HEK293 (cell line): ENCODE measurements around the gene PCK1.
A peak's percentile ranks its signal among the peaks of the same experiment; 100 is the strongest.

Experiments
- CTCF ChIA-PET: fragments of 350-600 bp; formaldehyde crosslinking; extraction: SDS; loops from one replicate; lab custom pipeline; 2021; ENCODE audit warnings: antibody characterized with exemption; lab: Yijun Ruan, JAX
- POLR2A ChIA-PET: fragments of 300-600 bp; formaldehyde crosslinking; extraction: SDS; loops from one replicate; lab custom pipeline; 2020; ENCODE audit warnings: antibody characterized with exemption, inconsistent platforms; lab: Yijun Ruan, JAX
- H3K27ac ChIP-seq: fragments of 200-500 bp; sonication (Bioruptor generic); 2 replicates; pipeline ENCODE4 v1.5.1; 2014; ENCODE audit warnings: low read depth, low read length, control low read depth, inconsistent platforms; ENCODE audit errors: extremely low read depth
- H3K36me3 ChIP-seq, 2 experiments: fragments of 200-500 bp in 1 of 2; sonication (Bioruptor generic) in 1 of 2; 1 replicate in 1 of 2; 2 replicates in 1 of 2; pipeline ENCODE4 v1.5.1; 2014 to 2017; ENCODE audit warnings: inconsistent platforms in 2 of 2, low read length in 2 of 2; ENCODE audit not compliant: control insufficient read depth in 2 of 2, insufficient read depth in 1 of 2
- H3K4me1 ChIP-seq: fragments of 200-500 bp; sonication (Bioruptor generic); 2 replicates; pipeline ENCODE4 v1.5.1; 2014; ENCODE audit warnings: mild to moderate bottlenecking, low read length, inconsistent platforms; ENCODE audit not compliant: control insufficient read depth, insufficient read depth
- H3K4me3 ChIP-seq: 2 replicates; pipeline ENCODE4 v1.5.1; 2011; ENCODE audit warnings: low read depth, mild to moderate bottlenecking, control low read depth, low read length, moderate library complexity
- H3K9me3 ChIP-seq: fragments of 200-500 bp; sonication (Bioruptor generic); 2 replicates; pipeline ENCODE4 v1.5.1; 2014; ENCODE audit warnings: low read depth, low read length, inconsistent platforms; ENCODE audit not compliant: control insufficient read depth, insufficient read depth
- HOXA7 ChIP-seq: sonication (generic); formaldehyde crosslinking; IDR thresholded peaks from 2 replicates; pipeline ENCODE4 v1.8.1; 2022; ENCODE audit warnings: missing genetic modification reagents, borderline replicate concordance
- HOXC10 ChIP-seq: sonication (generic); formaldehyde crosslinking; IDR thresholded peaks from 2 replicates; pipeline ENCODE4 v1.8.1; 2023; ENCODE audit warnings: mild to moderate bottlenecking, missing genetic modification reagents
- PRDM10 ChIP-seq: fragments of 450-650 bp; formaldehyde crosslinking; IDR thresholded peaks from 2 replicates; pipeline ENCODE4 v1.5.1; 2016; ENCODE audit warnings: missing biosample characterization, missing genetic modification characterization
- TRIM28 ChIP-seq: IDR thresholded peaks from 2 replicates; pipeline ENCODE4 v1.6.1; 2011; ENCODE audit warnings: low read length, control low read depth, borderline replicate concordance
- YY1 ChIP-seq: fragments of 450-650 bp; formaldehyde crosslinking; IDR thresholded peaks from 2 replicates; pipeline ENCODE4 v1.5.1; 2018; ENCODE audit warnings: missing biosample characterization, missing genetic modification characterization
- ZFHX2 ChIP-seq: fragments of 450-650 bp; formaldehyde crosslinking; conservative IDR thresholded peaks from 2 replicates; pipeline ENCODE4 v1.5.1; 2016; ENCODE audit warnings: missing biosample characterization, missing genetic modification characterization
- ZFP69B ChIP-seq: fragments of 450-650 bp; formaldehyde crosslinking; IDR thresholded peaks from 2 replicates; pipeline ENCODE4 v1.5.1; 2016; ENCODE audit warnings: missing biosample characterization, missing genetic modification characterization
- ZIC2 ChIP-seq: fragments of 450-650 bp; formaldehyde crosslinking; IDR thresholded peaks from 2 replicates; pipeline ENCODE4 v1.5.1; 2016; ENCODE audit warnings: missing biosample characterization, missing genetic modification characterization
- ZNF175 ChIP-seq: fragments of 450-650 bp; formaldehyde crosslinking; IDR thresholded peaks from 2 replicates; pipeline ENCODE4 v1.5.1; 2016; ENCODE audit warnings: missing biosample characterization, missing genetic modification characterization
- ZNF266 ChIP-seq: fragments of 450-650 bp; formaldehyde crosslinking; IDR thresholded peaks from 2 replicates; pipeline ENCODE4 v1.5.1; 2016; ENCODE audit warnings: missing biosample characterization, missing genetic modification characterization, low read depth
- ZNF48 ChIP-seq: fragments of 450-650 bp; formaldehyde crosslinking; IDR thresholded peaks from 2 replicates; pipeline ENCODE4 v1.5.1; 2016; ENCODE audit warnings: missing biosample characterization, missing genetic modification characterization
- ZNF521 ChIP-seq: fragments of 450-650 bp; formaldehyde crosslinking; IDR thresholded peaks from 2 replicates; pipeline ENCODE4 v1.5.1; 2017; ENCODE audit warnings: missing biosample characterization, mild to moderate bottlenecking, missing genetic modification characterization
- ZNF571 ChIP-seq: fragments of 450-650 bp; formaldehyde crosslinking; IDR thresholded peaks from 2 replicates; pipeline ENCODE4 v1.5.0; 2017; ENCODE audit warnings: missing biosample characterization, missing genetic modification characterization
- ZNF600 ChIP-seq: fragments of 450-650 bp; formaldehyde crosslinking; IDR thresholded peaks from 2 replicates; pipeline ENCODE4 v1.5.1; 2016; ENCODE audit warnings: missing biosample characterization, missing genetic modification characterization
- ZNF792 ChIP-seq: fragments of 450-650 bp; formaldehyde crosslinking; IDR thresholded peaks from 2 replicates; pipeline ENCODE4 v1.5.1; 2016; ENCODE audit warnings: missing biosample characterization, missing genetic modification characterization
- ZNF830 ChIP-seq: fragments of 450-650 bp; IDR thresholded peaks from 2 replicates; pipeline ENCODE4 v1.5.0; 2018; ENCODE audit warnings: missing biosample characterization, missing genetic modification characterization, low read depth, mild to moderate bottlenecking, moderate library complexity
- TF ChIP-seq, protein P1 (sequence below): fragments of 450-650 bp; formaldehyde crosslinking; IDR thresholded peaks from 2 replicates; pipeline ENCODE4 v1.5.1; 2016; ENCODE audit warnings: missing biosample characterization, missing genetic modification characterization
- TF ChIP-seq, protein P2 (sequence below): fragments of 450-650 bp; formaldehyde crosslinking; IDR thresholded peaks from 2 replicates; pipeline ENCODE4 v1.5.1; 2016; ENCODE audit warnings: missing biosample characterization, missing genetic modification characterization
- TF ChIP-seq, protein P3 (sequence below): fragments of 450-650 bp; formaldehyde crosslinking; IDR thresholded peaks from 2 replicates; pipeline ENCODE4; 2016; ENCODE audit warnings: missing biosample characterization, missing genetic modification characterization

PCK1 gene

DNA sequence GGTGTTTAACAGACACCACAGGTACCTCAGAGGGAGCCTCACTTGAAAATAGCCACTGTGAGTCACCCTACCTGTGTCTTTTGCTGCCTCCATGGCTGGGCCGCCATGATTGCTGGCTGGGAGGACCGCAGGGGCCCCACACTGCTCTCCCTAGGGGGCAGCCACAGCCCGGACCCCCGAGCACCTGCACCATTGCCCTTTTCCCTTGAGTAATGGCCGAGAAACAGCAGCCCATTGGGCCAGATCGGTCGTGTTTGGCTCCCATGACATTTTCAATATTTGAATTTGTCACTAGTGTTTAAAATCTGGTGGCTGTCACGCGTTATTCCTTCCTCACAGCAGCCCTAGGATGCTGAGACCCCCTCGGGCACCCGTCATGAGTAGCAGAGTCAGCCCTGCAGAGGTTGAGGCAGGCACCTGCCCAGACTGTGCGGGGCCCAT lies 52.6 kb downstream of the PCK1 start:
- CTCF ChIA-PET: interaction anchor here (1.5 kb wide), 1 partner anchor 474 kb away, joined by 3 read pairs; no protein-coding TSS in a partner anchor
- H3K4me3 ChIP-seq: no peak overlapping the region
- H3K27ac ChIP-seq: no peak overlapping the region
- no peaks in the 10 kb centered on the region for H3K4me1 ChIP-seq
- POLR2A ChIA-PET: no interaction called here
- no peaks in the 10 kb centered on the region for H3K9me3 ChIP-seq
- TF ChIP-seq ZNF521 (tag by site-specific recombination) (no peak), ZNF48 (tag by site-specific recombination) (no peak), ZIC2 (tag by site-specific recombination) (peak; percentile 45; the same call in 1 of the 2 replicates), ZNF571 (tag by site-specific recombination) (no peak), ZFP69B (tag by site-specific recombination) (no peak), HOXC10 (CRISPR knock-in tag) (no peak), TRIM28 (no peak)
- TF ChIP-seq, protein P1, sequence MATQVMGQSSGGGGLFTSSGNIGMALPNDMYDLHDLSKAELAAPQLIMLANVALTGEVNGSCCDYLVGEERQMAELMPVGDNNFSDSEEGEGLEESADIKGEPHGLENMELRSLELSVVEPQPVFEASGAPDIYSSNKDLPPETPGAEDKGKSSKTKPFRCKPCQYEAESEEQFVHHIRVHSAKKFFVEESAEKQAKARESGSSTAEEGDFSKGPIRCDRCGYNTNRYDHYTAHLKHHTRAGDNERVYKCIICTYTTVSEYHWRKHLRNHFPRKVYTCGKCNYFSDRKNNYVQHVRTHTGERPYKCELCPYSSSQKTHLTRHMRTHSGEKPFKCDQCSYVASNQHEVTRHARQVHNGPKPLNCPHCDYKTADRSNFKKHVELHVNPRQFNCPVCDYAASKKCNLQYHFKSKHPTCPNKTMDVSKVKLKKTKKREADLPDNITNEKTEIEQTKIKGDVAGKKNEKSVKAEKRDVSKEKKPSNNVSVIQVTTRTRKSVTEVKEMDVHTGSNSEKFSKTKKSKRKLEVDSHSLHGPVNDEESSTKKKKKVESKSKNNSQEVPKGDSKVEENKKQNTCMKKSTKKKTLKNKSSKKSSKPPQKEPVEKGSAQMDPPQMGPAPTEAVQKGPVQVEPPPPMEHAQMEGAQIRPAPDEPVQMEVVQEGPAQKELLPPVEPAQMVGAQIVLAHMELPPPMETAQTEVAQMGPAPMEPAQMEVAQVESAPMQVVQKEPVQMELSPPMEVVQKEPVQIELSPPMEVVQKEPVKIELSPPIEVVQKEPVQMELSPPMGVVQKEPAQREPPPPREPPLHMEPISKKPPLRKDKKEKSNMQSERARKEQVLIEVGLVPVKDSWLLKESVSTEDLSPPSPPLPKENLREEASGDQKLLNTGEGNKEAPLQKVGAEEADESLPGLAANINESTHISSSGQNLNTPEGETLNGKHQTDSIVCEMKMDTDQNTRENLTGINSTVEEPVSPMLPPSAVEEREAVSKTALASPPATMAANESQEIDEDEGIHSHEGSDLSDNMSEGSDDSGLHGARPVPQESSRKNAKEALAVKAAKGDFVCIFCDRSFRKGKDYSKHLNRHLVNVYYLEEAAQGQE (tag by site-specific recombination): no peak
- TF ChIP-seq, protein P2, sequence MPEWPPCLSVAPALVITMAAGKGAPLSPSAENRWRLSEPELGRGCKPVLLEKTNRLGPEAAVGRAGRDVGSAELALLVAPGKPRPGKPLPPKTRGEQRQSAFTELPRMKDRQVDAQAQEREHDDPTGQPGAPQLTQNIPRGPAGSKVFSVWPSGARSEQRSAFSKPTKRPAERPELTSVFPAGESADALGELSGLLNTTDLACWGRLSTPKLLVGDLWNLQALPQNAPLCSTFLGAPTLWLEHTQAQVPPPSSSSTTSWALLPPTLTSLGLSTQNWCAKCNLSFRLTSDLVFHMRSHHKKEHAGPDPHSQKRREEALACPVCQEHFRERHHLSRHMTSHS (tag by site-specific recombination): no peak
- H3K36me3 ChIP-seq: no peaks in the 10 kb centered on the region

- Histone ChIP-seq H3K4me3 (no peak overlapping the region), H3K9me3 (no peaks in the 10 kb centered on the region), H3K27ac (no peak overlapping the region), H3K4me1 (peaks cover 3% of the 10 kb centered on the region; the same call in 1 of the 2 replicates), H3K36me3 (no peaks in the 10 kb centered on the region)
- CTCF ChIA-PET: interaction anchor here (0.8 to 0.9 kb wide), 2 partner anchors 19 to 101 kb away, joined by 3 to 4 read pairs; no protein-coding TSS in a partner anchor
- POLR2A ChIA-PET: no interaction called here
- TF ChIP-seq YY1 (tag by site-specific recombination) (no peak), HOXA7 (CRISPR knock-in tag) (no peak), ZNF266 (tag by site-specific recombination) (no peak)
- TF ChIP-seq, protein P3, sequence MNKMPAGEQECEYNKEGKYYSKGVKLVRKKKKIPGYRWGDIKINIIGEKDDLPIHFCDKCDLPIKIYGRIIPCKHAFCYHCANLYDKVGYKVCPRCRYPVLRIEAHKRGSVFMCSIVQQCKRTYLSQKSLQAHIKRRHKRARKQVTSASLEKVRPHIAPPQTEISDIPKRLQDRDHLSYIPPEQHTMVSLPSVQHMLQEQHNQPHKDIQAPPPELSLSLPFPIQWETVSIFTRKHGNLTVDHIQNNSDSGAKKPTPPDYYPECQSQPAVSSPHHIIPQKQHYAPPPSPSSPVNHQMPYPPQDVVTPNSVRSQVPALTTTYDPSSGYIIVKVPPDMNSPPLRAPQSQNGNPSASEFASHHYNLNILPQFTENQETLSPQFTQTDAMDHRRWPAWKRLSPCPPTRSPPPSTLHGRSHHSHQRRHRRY (tag by site-specific recombination): no peak
These were observed 53.9 kb downstream of the PCK1 start for GRCh38 chr20:57614490-57615444.

- Histone ChIP-seq H3K9me3 (no peaks in the 10 kb centered on the region), H3K4me3 (no peak overlapping the region), H3K36me3 (no peaks in the 10 kb centered on the region), H3K27ac (no peak overlapping the region), H3K4me1 (peaks cover 3% of the 10 kb centered on the region; the same call in 1 of the 2 replicates)
- POLR2A ChIA-PET: no interaction called here
- CTCF ChIA-PET: interaction anchor here (0.8 kb wide), 1 partner anchor 102 kb away, joined by 3 read pairs; no protein-coding TSS in a partner anchor
- TF ChIP-seq ZNF830 (no peak), ZNF175 (tag by site-specific recombination) (no peak), ZNF600 (tag by site-specific recombination) (no peak), ZNF792 (tag by site-specific recombination) (no peak), ZFHX2 (tag by site-specific recombination) (no peak), PRDM10 (no peak)
These were observed 54.5 kb downstream of the PCK1 start for GRCh38 chr20:57615445-57615811.
